Activated gamma-delta T cell treated with Interleukin-2 at 50 U/mL for 16 hours (primary cell): ENCODE measurements around the gene LGALS7.

ENCODE experiments used
- DNase-seq: peaks from one replicate; pipeline ENCODE4 v3.0.0-alpha.2; 2020

Gene LGALS7

GRCh38 chr19:38737921-38738737, 35.2 kb downstream of the LGALS7 start:
- DNase-seq: no peak

GRCh38 chr19:38737281-38737865, 35.9 kb downstream of the LGALS7 start:
- no peak for DNase-seq

- DNase-seq: peak; percentile 50
These were observed 36.7 kb downstream of the LGALS7 start for GRCh38 chr19:38736413-38737280.

- DNase-seq: peak; percentile 45
These were observed 37.3 kb downstream of the LGALS7 start for GRCh38 chr19:38736036-38736412.

- DNase-seq: no peak
These were observed 38.0 kb downstream of the LGALS7 start for GRCh38 chr19:38735257-38735686.

- no peak for DNase-seq
These were observed 38.7 kb downstream of the LGALS7 start for GRCh38 chr19:38734426-38735256.

GRCh38 chr19:38734176-38734425, 39.2 kb downstream of the LGALS7 start:
- no peak for DNase-seq

GRCh38 chr19:38733493-38734175, 39.7 kb downstream of the LGALS7 start:
- DNase-seq: no peak

- DNase-seq: no peak
These were observed 40.1 kb downstream of the LGALS7 start for GRCh38 chr19:38733241-38733492.

GRCh38 chr19:38731654-38732301, 41.5 kb downstream of the LGALS7 start:
- DNase-seq: no peak

GRCh38 chr19:38730731-38731589, 42.4 kb downstream of the LGALS7 start:
- DNase-seq: no peak

GRCh38 chr19:38730470-38730730, 42.9 kb downstream of the LGALS7 start:
- no peak for DNase-seq

GRCh38 chr19:38729653-38730469, 43.5 kb downstream of the LGALS7 start:
- peak; percentile 77 for DNase-seq

GRCh38 chr19:38728752-38729541, 44.4 kb downstream of the LGALS7 start:
- no peak for DNase-seq

GRCh38 chr19:38727868-38728660, 45.3 kb downstream of the LGALS7 start:
- no peak for DNase-seq

- DNase-seq: no peak
These were observed 45.9 kb downstream of the LGALS7 start for GRCh38 chr19:38727306-38727867.

- DNase-seq: peak; percentile 28
These were observed 46.5 kb downstream of the LGALS7 start for GRCh38 chr19:38726761-38727301.

- DNase-seq: no peak
These were observed 47.0 kb downstream of the LGALS7 start for GRCh38 chr19:38726284-38726673.
